Chondrocyte (in vitro differentiated cells): ENCODE results near the gene SCGB3A2. TPM values are rescaled to one million over a fixed set of nuclear protein-coding genes. Genes with fewer than 3 reads are reported as not detected.

ENCODE experiments used
- DNase-seq: peaks from one replicate; pipeline ENCODE4 v3.0.0; 2021; ENCODE audit warnings: mixed read lengths, low spot score
- H3K27ac Mint-ChIP-seq: one replicate; pipeline ENCODE4 v1.8.0; 2021; ENCODE audit warnings: mild to moderate bottlenecking, moderate library complexity, mixed read lengths; ENCODE audit not compliant: unreplicated experiment
- H3K27me3 Mint-ChIP-seq: 2 replicates; pipeline ENCODE4 v1.8.0; 2021; ENCODE audit warnings: low read depth, mixed read lengths
- H3K36me3 Mint-ChIP-seq: 2 replicates; pipeline ENCODE4 v1.8.0; 2021; ENCODE audit warnings: low read depth, mixed read lengths
- H3K4me1 Mint-ChIP-seq: 2 replicates; pipeline ENCODE4 v1.8.0; 2021; ENCODE audit warnings: low read depth, mild to moderate bottlenecking, mixed read lengths
- H3K4me3 Mint-ChIP-seq: one replicate; pipeline ENCODE4 v1.8.0; 2021; ENCODE audit warnings: mild to moderate bottlenecking, moderate library complexity, mixed read lengths; ENCODE audit not compliant: unreplicated experiment
- H3K9me3 Mint-ChIP-seq: 2 replicates; pipeline ENCODE4 v1.8.0; 2021; ENCODE audit warnings: low read depth, mixed read lengths
- total RNA-seq: library from RNA; stranded (reverse); gene quantifications from 3 replicates; pipeline ENCODE4 v1.2.1, GENCODE V29; 2021
- TF ChIP-seq, protein P1 (sequence below): fragments of 200-600 bp; sonication (generic); IDR thresholded peaks from 2 replicates; pipeline ENCODE4 v1.5.0; 2021; ENCODE audit warnings: antibody characterized with exemption, mild to moderate bottlenecking, moderate library complexity

SCGB3A2 gene
- total RNA-seq, 1 donor from 2014 or later: not detected

- H3K4me3 Mint-ChIP-seq: no peak overlapping the region
- H3K36me3 Mint-ChIP-seq: no peaks in the 10 kb centered on the region
- DNase-seq: no peak
- H3K27me3 Mint-ChIP-seq: peaks cover 31% of the 10 kb centered on the region
- peaks cover 7% of the 10 kb centered on the region for H3K4me1 Mint-ChIP-seq
- no peak overlapping the region for H3K27ac Mint-ChIP-seq
- H3K9me3 Mint-ChIP-seq: no peaks in the 10 kb centered on the region
- TF ChIP-seq, protein P1, sequence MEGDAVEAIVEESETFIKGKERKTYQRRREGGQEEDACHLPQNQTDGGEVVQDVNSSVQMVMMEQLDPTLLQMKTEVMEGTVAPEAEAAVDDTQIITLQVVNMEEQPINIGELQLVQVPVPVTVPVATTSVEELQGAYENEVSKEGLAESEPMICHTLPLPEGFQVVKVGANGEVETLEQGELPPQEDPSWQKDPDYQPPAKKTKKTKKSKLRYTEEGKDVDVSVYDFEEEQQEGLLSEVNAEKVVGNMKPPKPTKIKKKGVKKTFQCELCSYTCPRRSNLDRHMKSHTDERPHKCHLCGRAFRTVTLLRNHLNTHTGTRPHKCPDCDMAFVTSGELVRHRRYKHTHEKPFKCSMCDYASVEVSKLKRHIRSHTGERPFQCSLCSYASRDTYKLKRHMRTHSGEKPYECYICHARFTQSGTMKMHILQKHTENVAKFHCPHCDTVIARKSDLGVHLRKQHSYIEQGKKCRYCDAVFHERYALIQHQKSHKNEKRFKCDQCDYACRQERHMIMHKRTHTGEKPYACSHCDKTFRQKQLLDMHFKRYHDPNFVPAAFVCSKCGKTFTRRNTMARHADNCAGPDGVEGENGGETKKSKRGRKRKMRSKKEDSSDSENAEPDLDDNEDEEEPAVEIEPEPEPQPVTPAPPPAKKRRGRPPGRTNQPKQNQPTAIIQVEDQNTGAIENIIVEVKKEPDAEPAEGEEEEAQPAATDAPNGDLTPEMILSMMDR: no peak
Observed at GRCh38 chr5:147930769-147931168, 52.3 kb downstream of the SCGB3A2 start.

Other genes with a start within 250 kb of the SCGB3A2 start
- 5.4 to 13.2 TPM (median 7.1 TPM) in 3 replicates for gene JAKMIP2, start 96.0 kb upstream of the SCGB3A2 start, total RNA-seq
- gene SPINK1, start 47.0 kb upstream of the SCGB3A2 start, total RNA-seq: not detected in 3 replicates
- 7.8 to 9.8 TPM in 2 of 3 replicates, not detected in the other for gene C5orf46, start 27.8 kb downstream of the SCGB3A2 start, total RNA-seq
- gene SPINK5, start 185.3 kb downstream of the SCGB3A2 start, total RNA-seq: 2.0 to 3.2 TPM (median 2.4 TPM) in 3 replicates